WTC11 (cell line): ENCODE measurements around the gene BEST4. TPM values are rescaled to one million over a fixed set of nuclear protein-coding genes. Genes with fewer than 3 reads are reported as not detected.
"Not testable (repeated sequence)": the region's sequence is repeated elsewhere in the genome, so short reads cannot be mapped to it uniquely, and the experiment has no call there.

Experiments used
- ATAC-seq: fragments of 200-7000 bp; cut with Tn5 transposase; 2 replicates; pipeline ENCODE4 v1.10.0; 2021; ENCODE audit warnings: mild to moderate bottlenecking, moderate library complexity
- CTCF ChIA-PET: fragments of 300-600 bp; sonication (Branson Sonifier 250); formaldehyde crosslinking; loops from one replicate; lab custom pipeline; 2021; ENCODE audit warnings: antibody characterized with exemption; lab: Charles Lee
- POLR2A ChIA-PET: fragments of 350-600 bp; sonication (Branson Sonifier 250); formaldehyde crosslinking; loops from one replicate; lab custom pipeline; 2021; ENCODE audit warnings: antibody characterized with exemption; lab: Charles Lee
- DNase-seq: peaks from one replicate; pipeline ENCODE4 v3.0.0; 2021; ENCODE audit warnings: low spot score
- H3K27ac Mint-ChIP-seq: 2 replicates; pipeline ENCODE4 v1.8.0; 2021; ENCODE audit warnings: mixed read lengths
- H3K27me3 Mint-ChIP-seq: 2 replicates; pipeline ENCODE4 v1.8.0; 2021; ENCODE audit warnings: low read depth, mild to moderate bottlenecking, moderate library complexity, mixed read lengths
- H3K36me3 Mint-ChIP-seq: 2 replicates; pipeline ENCODE4 v1.8.0; 2021; ENCODE audit warnings: mixed read lengths
- H3K4me1 Mint-ChIP-seq: 2 replicates; pipeline ENCODE4 v1.8.0; 2022; ENCODE audit warnings: mixed read lengths
- H3K4me3 Mint-ChIP-seq: 2 replicates; pipeline ENCODE4 v1.8.0; 2021; ENCODE audit warnings: mild to moderate bottlenecking, moderate library complexity, mixed read lengths
- H3K9me3 Mint-ChIP-seq: 2 replicates; pipeline ENCODE4 v1.8.0; 2021; ENCODE audit warnings: mixed read lengths
- CBFB ChIP-seq: sonication (generic); formaldehyde crosslinking; IDR thresholded peaks from 2 replicates; pipeline ENCODE4 v1.8.1; 2022; ENCODE audit warnings: mild to moderate bottlenecking, low read depth, missing genetic modification reagents
- CREM ChIP-seq: sonication (generic); formaldehyde crosslinking; IDR thresholded peaks from 2 replicates; pipeline ENCODE4 v1.8.1; 2022; ENCODE audit warnings: mild to moderate bottlenecking, missing genetic modification reagents, moderate library complexity
- E2F5 ChIP-seq: sonication (generic); formaldehyde crosslinking; IDR thresholded peaks from 2 replicates; pipeline ENCODE4 v1.8.1; 2022; ENCODE audit warnings: mild to moderate bottlenecking, moderate library complexity, missing genetic modification reagents
- FOXK1 ChIP-seq: sonication (generic); formaldehyde crosslinking; IDR thresholded peaks from 2 replicates; pipeline ENCODE4 v1.8.0; 2022; ENCODE audit warnings: mild to moderate bottlenecking, moderate library complexity, missing genetic modification reagents
- HMGA2 ChIP-seq: fragments of 250-450 bp; sonication (Bioruptor Pico); IDR thresholded peaks from 2 replicates; pipeline ENCODE4 v1.4.0; 2021; ENCODE audit warnings: mild to moderate bottlenecking, moderate library complexity
- IRF2 ChIP-seq: sonication (generic); formaldehyde crosslinking; IDR thresholded peaks from 2 replicates; pipeline ENCODE4 v1.8.0; 2022; ENCODE audit warnings: low read depth, missing genetic modification reagents, borderline replicate concordance
- JUN ChIP-seq: sonication (generic); formaldehyde crosslinking; IDR thresholded peaks from 2 replicates; pipeline ENCODE4 v1.8.0; 2023; ENCODE audit warnings: mild to moderate bottlenecking, missing genetic modification reagents
- NR2C2 ChIP-seq: sonication (generic); formaldehyde crosslinking; IDR thresholded peaks from 2 replicates; pipeline ENCODE4 v1.8.0; 2022; ENCODE audit warnings: mild to moderate bottlenecking, missing genetic modification reagents
- SMAD4 ChIP-seq: sonication (generic); formaldehyde crosslinking; IDR thresholded peaks from 2 replicates; pipeline ENCODE4 v1.8.0; 2022; ENCODE audit warnings: mild to moderate bottlenecking, missing genetic modification reagents
- TEAD1 ChIP-seq: sonication (generic); formaldehyde crosslinking; IDR thresholded peaks from 2 replicates; pipeline ENCODE4 v1.8.0; 2022; ENCODE audit warnings: mild to moderate bottlenecking, missing genetic modification reagents
- TP53 ChIP-seq: sonication (generic); formaldehyde crosslinking; IDR thresholded peaks from 2 replicates; pipeline ENCODE4 v1.8.1; 2023; ENCODE audit warnings: mild to moderate bottlenecking, missing genetic modification reagents
- ZNF138 ChIP-seq: sonication (generic); formaldehyde crosslinking; conservative IDR thresholded peaks from 2 replicates; pipeline ENCODE4 v1.8.1; 2022; ENCODE audit warnings: mild to moderate bottlenecking, moderate library complexity, missing genetic modification reagents
- ZNF281 ChIP-seq: sonication (generic); formaldehyde crosslinking; IDR thresholded peaks from 2 replicates; pipeline ENCODE4 v1.8.0; 2023; ENCODE audit warnings: mild to moderate bottlenecking, missing genetic modification reagents
- ZNF396 ChIP-seq: fragments of 250-450 bp; sonication (Bioruptor Pico); IDR thresholded peaks from 2 replicates; pipeline ENCODE4 v1.8.0; 2021; ENCODE audit warnings: mild to moderate bottlenecking, moderate library complexity, borderline replicate concordance
- ZNF671 ChIP-seq: fragments of 250-450 bp; sonication (Bioruptor Pico); IDR thresholded peaks from 2 replicates; pipeline ENCODE4 v1.8.0; 2021; ENCODE audit warnings: mild to moderate bottlenecking
- total RNA-seq: library from RNA; stranded (reverse); gene quantifications from 3 replicates; pipeline ENCODE4 v1.2.3, GENCODE V29; 2021
- TF ChIP-seq, protein P1 (sequence below): sonication (generic); formaldehyde crosslinking; IDR thresholded peaks from 2 replicates; pipeline ENCODE4 v1.8.0; 2022; ENCODE audit warnings: mild to moderate bottlenecking, missing genetic modification reagents
- TF ChIP-seq, protein P2 (sequence below): fragments of 250-450 bp; sonication (Bioruptor Pico); IDR thresholded peaks from 2 replicates; pipeline ENCODE4 v1.9.0; 2021; ENCODE audit warnings: moderate library complexity, mild to moderate bottlenecking, inconsistent platforms, borderline replicate concordance
- TF ChIP-seq, protein P3 (sequence below): sonication (generic); formaldehyde crosslinking; IDR thresholded peaks from 2 replicates; pipeline ENCODE4 v1.8.0; 2022; ENCODE audit warnings: missing genetic modification reagents
- TF ChIP-seq, protein P4 (sequence below): sonication (generic); formaldehyde crosslinking; IDR thresholded peaks from 2 replicates; pipeline ENCODE4 v1.8.0; 2022; ENCODE audit warnings: mild to moderate bottlenecking, missing genetic modification reagents

The BEST4 gene
- total RNA-seq, 1 experiment from 2014 or later: 1.6 TPM

DNA sequence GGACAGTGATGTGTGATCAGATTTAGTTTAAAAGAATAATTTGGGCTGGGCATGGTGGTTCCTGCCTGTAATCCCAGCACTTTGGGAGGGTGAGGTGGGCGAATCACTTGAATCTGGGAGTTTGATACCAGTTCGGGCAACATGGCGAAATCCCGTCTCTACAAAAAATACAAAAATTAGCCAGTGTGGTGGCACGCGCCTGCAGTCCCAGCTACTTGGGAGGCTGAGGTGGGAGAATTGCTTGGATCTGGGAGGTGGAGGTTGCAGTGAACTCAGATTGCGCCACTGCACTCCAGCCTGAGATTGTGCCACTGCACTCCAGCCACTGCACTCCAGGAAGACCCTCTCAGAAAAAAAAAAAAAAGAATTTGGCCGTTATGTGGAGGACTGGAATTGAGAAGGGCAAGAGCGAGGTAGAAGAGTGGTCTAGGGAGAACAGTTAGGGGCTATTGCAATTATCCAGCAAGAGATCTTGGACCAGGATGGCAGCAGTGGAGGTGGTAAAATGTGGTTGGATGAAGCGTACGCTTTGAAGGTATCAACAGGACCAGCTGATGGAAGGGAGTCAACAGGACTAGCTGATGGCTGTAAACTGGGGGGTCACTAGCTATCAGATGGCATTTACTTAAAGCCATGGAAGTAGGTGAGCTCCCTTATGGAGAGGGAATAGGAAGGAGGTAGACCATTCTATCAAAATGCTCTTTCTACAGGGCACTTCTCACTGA, 30.0 kb upstream of the BEST4 start (continued):
- TF ChIP-seq NR2C2 (CRISPR knock-in tag) (no peak), IRF2 (no peak), HMGA2 (CRISPR knock-in tag) (no peak), ZNF671 (CRISPR knock-in tag) (no peak)
- TF ChIP-seq, protein P1, sequence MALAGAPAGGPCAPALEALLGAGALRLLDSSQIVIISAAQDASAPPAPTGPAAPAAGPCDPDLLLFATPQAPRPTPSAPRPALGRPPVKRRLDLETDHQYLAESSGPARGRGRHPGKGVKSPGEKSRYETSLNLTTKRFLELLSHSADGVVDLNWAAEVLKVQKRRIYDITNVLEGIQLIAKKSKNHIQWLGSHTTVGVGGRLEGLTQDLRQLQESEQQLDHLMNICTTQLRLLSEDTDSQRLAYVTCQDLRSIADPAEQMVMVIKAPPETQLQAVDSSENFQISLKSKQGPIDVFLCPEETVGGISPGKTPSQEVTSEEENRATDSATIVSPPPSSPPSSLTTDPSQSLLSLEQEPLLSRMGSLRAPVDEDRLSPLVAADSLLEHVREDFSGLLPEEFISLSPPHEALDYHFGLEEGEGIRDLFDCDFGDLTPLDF (CRISPR knock-in tag): no peak

GRCh38 chr1:44817307-44817706, 29.3 kb upstream of the BEST4 start:
- Mint-ChIP-seq H3K36me3 (no peaks in the 10 kb centered on the region), H3K4me1 (peaks cover 25% of the 10 kb centered on the region), H3K4me3 (no peak overlapping the region), H3K27me3 (peaks cover 3% of the 10 kb centered on the region; the same call in 1 of the 2 replicates), H3K9me3 (no peaks in the 10 kb centered on the region), H3K27ac (peak overlapping the region; percentile 13; the same call in 1 of the 2 replicates)
- POLR2A ChIA-PET: interaction anchor here (0.6 to 3.1 kb wide), 2 partner anchors 17 to 1303 kb away, joined by 6 to 22 read pairs; partner anchors contain the start of gene PLK3
- no peak for ATAC-seq
- DNase-seq: no peak
- no peak for TF ChIP-seq FOXK1 (CRISPR knock-in tag)
- TF ChIP-seq SMAD4 (CRISPR knock-in tag): no peak
- TF ChIP-seq ZNF138 (CRISPR knock-in tag): no peak
- TF ChIP-seq, protein P2, sequence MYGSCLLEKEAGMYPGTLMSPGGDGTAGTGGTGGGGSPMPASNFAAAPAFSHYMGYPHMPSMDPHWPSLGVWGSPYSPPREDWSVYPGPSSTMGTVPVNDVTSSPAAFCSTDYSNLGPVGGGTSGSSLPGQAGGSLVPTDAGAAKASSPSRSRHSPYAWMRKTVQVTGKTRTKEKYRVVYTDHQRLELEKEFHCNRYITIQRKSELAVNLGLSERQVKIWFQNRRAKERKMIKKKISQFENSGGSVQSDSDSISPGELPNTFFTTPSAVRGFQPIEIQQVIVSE (CRISPR knock-in tag): no peak
- no peak for TF ChIP-seq CBFB (CRISPR knock-in tag)
- TF ChIP-seq CREM (CRISPR knock-in tag): no peak
- TF ChIP-seq ZNF281: no peak
- no peak for TF ChIP-seq TP53 (CRISPR knock-in tag)
- no peak for TF ChIP-seq TEAD1 (CRISPR knock-in tag)
- no peak for TF ChIP-seq ZNF396 (CRISPR knock-in tag)
- no peak for TF ChIP-seq JUN (CRISPR knock-in tag)
- TF ChIP-seq, protein P3, sequence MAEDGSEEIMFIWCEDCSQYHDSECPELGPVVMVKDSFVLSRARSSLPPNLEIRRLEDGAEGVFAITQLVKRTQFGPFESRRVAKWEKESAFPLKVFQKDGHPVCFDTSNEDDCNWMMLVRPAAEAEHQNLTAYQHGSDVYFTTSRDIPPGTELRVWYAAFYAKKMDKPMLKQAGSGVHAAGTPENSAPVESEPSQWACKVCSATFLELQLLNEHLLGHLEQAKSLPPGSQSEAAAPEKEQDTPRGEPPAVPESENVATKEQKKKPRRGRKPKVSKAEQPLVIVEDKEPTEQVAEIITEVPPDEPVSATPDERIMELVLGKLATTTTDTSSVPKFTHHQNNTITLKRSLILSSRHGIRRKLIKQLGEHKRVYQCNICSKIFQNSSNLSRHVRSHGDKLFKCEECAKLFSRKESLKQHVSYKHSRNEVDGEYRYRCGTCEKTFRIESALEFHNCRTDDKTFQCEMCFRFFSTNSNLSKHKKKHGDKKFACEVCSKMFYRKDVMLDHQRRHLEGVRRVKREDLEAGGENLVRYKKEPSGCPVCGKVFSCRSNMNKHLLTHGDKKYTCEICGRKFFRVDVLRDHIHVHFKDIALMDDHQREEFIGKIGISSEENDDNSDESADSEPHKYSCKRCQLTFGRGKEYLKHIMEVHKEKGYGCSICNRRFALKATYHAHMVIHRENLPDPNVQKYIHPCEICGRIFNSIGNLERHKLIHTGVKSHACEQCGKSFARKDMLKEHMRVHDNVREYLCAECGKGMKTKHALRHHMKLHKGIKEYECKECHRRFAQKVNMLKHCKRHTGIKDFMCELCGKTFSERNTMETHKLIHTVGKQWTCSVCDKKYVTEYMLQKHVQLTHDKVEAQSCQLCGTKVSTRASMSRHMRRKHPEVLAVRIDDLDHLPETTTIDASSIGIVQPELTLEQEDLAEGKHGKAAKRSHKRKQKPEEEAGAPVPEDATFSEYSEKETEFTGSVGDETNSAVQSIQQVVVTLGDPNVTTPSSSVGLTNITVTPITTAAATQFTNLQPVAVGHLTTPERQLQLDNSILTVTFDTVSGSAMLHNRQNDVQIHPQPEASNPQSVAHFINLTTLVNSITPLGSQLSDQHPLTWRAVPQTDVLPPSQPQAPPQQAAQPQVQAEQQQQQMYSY (CRISPR knock-in tag): no peak
- TF ChIP-seq, protein P4, sequence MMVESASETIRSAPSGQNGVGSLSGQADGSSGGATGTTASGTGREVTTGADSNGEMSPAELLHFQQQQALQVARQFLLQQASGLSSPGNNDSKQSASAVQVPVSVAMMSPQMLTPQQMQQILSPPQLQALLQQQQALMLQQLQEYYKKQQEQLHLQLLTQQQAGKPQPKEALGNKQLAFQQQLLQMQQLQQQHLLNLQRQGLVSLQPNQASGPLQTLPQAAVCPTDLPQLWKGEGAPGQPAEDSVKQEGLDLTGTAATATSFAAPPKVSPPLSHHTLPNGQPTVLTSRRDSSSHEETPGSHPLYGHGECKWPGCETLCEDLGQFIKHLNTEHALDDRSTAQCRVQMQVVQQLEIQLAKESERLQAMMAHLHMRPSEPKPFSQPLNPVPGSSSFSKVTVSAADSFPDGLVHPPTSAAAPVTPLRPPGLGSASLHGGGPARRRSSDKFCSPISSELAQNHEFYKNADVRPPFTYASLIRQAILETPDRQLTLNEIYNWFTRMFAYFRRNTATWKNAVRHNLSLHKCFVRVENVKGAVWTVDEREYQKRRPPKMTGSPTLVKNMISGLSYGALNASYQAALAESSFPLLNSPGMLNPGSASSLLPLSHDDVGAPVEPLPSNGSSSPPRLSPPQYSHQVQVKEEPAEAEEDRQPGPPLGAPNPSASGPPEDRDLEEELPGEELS (CRISPR knock-in tag): no peak
- no peak for TF ChIP-seq E2F5 (CRISPR knock-in tag)
- CTCF ChIA-PET: interaction anchor here (1.0 to 2.7 kb wide), 5 partner anchors 8 to 88 kb away, joined by 3 to 8 read pairs (median 3); partner anchors contain the start of gene PLK3

- not testable (repeated sequence) for H3K4me3 Mint-ChIP-seq, ATAC-seq
Measured at GRCh38 chr1:44815926-44816325, 28.0 kb upstream of the BEST4 start.

More at GRCh38 chr1:44815926-44816325, 28.0 kb upstream of the BEST4 start:
- ChIA-PET CTCF (interaction anchor here (0.7 to 2.9 kb wide), 2 partner anchors 10 to 16 kb away, joined by 3 to 14 read pairs; partner anchors contain the start of genes DYNLT4 and PLK3), POLR2A (interaction anchor here (1.2 kb wide), 1 partner anchor 35 kb away, joined by 4 read pairs; no protein-coding TSS in a partner anchor)
- Mint-ChIP-seq H3K4me1 (peaks cover 23% of the 10 kb centered on the region), H3K27ac (0 out of 2 replicates have a peak overlapping the region, but pooled peaks have one; percentile 89)
- not testable (repeated sequence) for H3K27me3 Mint-ChIP-seq, H3K9me3 Mint-ChIP-seq, DNase-seq, H3K36me3 Mint-ChIP-seq
